GM18511 (cell line): ENCODE measurements around the gene ATP7B.
A peak's percentile ranks its signal among the peaks of the same experiment; 100 is the strongest.
"Not testable (repeated sequence)": the region's sequence is repeated elsewhere in the genome, so short reads cannot be mapped to it uniquely, and the experiment has no call there.

Experiments
- ATAC-seq: cut with Tn5 transposase; IDR thresholded peaks from one replicate; pipeline ENCODE4 v1.9.1; 2021; ENCODE audit warnings: mild to moderate bottlenecking, moderate library complexity; ENCODE audit not compliant: unreplicated experiment

ATP7B gene

DNA sequence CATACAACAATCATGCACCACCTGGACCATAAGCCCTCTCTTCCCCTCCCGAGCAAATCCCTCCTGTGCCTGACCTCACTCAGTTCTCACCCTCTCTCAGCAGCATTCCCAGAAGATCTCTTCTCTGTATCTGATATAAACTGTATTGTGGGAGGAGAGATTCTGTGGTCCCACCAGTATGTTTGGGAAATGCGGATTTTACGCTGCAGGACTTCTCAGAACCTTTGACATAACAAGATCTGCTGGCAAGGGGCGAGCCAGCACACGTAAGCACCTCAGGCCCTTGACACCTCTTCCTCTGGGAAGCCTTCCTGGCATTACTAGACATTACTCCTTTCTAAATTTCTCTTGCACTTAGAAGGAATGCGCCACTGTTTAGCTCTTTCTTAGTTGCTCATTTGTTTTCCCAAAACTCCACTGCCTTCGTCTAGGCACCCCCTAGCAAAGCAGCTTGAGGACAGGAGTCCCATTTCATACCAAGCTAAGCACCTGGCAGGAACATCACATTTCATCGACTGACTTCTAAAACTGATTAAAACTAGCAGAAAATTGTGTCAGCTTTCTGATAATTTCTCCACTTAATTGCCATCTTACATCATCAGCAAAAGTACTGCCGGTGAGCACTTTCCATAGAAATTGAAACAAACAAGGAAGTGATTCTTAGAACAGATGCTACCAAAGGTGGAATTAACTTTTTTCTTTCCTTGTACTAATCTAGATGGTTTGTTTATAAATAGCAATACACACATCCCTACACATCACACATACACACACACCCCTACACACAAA, 86.3 kb downstream of the ATP7B start:
- ATAC-seq, result no peak

GRCh38 chr13:51923983-51924539, 87.2 kb downstream of the ATP7B start:
- ATAC-seq, result peak; percentile 40

GRCh38 chr13:51922771-51923480, 88.3 kb downstream of the ATP7B start:
- ATAC-seq, result no peak

DNA sequence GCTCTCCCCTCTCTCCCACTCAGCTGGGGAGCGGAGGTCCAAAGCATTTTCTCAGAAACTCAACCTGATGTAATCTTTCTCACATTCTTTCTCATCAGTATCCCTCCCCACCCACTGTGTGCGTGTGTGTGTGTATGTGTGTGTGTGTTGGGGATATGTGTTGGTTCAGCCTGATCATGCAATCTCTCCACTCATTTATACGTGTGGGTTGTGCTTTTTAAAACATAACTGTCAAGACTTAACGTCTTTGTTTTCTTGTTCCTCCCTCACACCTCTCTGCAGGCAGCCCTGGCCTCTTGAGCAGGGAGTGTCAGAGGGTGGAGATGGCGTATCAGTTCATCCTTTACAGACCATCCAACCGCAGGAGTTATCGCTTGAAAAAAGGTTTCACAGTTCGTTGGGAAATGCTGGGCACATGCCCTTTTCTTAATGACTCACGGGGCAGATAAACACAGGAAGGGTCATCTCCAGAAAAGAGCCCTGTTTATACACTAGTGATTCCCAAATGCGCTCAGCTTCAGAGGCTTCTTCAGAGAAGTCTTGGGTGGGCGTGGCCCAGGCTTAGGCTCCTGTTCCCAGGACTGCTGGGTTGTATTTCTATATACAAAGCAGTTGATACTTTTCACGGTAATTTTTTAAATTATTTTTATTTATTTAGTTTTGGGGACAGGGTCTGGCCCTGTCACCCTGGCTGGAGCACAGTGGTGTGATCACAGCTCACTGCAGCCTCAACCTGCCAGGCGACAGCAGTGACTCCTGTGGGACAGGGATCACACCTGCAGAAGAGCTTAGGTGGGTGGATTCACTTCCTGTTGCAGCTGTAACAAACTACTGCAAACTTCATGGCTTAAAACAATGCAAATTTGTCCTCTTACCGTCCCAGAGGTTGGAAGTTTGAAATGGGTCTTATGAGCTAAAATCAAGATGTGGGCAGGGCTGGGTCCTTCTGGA, 89.2 kb downstream of the ATP7B start:
- ATAC-seq, result no peak

DNA sequence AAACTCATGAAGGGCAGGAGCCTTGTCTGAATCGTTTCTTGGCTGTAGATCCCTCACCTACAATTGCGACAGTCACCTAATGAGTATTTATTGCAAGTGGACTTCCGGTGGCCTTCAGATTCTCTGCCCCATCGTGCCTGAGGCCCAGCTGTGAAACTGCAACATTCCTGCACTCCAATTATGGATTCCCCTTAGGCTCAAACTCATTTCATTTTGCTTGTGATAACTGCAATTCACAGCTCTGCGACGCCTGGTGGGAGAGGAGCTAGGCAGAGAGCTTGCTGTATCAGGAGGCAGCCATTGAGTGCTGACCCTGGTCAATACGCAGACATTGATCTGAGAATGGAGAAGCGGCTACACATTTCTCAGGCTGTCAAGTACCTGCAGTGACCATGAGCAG, 90.5 kb downstream of the ATP7B start:
- ATAC-seq, result no peak

GRCh38 chr13:51920267-51920666, 91.0 kb downstream of the ATP7B start:
- no peak for ATAC-seq

DNA sequence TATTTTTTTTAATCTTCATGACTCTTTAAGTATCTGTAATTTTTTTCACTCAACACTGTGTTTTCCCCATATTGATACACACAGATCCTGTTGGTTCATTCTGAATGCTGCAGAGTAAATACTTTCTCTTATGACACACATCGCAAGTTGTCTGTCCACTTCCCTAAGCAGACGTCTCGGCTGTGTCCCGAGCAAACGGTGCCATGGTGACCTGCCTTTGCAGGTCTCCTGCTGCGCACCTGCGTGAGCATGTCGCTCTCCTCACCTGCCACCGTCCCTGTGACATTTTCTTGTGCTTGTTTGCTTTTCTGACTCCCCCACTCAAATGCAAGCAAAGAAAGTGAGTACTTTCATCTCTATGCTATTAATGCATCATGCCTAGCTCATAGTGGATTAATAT, 91.7 kb downstream of the ATP7B start:
- no peak for ATAC-seq

DNA sequence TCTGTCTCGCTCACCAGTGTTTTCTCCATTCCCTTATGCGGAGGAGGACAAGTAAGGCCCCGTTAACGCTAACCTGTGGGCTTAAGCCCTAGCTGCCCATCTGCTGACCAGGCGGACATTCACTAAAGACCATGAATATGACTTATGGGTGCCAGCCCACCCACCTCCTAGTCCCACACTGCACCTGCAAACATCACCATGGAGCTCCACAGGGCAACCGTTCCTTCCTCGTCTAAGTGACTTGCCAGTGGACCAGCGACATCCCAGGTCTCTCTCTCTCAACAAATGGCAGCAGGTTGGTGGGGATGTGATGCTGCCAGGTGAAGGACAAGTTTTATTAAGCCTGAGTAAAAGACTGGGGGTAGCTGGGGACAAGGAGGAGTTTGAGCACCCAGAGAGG, 94.3 kb downstream of the ATP7B start:
- ATAC-seq, result no peak

DNA sequence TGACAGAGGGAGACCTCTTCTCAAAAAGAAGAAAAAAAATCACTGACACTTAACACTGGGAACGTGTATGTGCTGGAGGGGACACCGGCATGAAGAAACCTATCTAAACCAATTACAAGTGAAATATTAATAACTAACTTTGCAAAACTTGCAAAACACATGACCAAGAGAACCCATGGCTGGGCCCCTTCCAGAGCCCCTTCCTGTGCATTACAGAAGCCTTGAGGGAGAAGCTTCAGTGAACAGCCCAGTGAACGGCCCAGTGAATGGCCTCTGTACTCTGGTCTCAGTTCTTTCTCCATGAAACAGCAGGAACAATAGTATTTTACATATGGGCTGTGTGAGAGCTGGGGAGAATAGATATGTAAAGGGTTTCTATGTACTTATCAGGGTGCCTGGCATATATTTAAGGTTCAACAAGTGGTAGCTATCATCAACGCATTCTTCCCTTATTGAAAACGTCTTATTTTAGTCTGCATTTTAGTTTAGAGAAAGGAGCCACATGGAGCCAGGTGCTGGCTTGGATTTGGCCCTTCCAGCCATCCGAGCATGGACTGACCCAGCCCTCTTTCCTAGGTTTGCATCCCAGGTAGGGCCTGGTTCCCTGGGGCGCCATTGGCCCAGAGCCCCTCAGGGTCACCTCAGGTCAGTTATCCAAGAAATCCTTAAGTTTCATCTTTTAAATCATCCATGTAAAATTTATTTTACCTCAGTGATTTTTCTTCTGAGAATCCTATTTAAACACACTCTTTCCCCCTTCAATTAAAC, 95.0 kb downstream of the ATP7B start:
- ATAC-seq, result no peak

GRCh38 chr13:51914137-51914493, 97.1 kb downstream of the ATP7B start:
- ATAC-seq, result no peak

DNA sequence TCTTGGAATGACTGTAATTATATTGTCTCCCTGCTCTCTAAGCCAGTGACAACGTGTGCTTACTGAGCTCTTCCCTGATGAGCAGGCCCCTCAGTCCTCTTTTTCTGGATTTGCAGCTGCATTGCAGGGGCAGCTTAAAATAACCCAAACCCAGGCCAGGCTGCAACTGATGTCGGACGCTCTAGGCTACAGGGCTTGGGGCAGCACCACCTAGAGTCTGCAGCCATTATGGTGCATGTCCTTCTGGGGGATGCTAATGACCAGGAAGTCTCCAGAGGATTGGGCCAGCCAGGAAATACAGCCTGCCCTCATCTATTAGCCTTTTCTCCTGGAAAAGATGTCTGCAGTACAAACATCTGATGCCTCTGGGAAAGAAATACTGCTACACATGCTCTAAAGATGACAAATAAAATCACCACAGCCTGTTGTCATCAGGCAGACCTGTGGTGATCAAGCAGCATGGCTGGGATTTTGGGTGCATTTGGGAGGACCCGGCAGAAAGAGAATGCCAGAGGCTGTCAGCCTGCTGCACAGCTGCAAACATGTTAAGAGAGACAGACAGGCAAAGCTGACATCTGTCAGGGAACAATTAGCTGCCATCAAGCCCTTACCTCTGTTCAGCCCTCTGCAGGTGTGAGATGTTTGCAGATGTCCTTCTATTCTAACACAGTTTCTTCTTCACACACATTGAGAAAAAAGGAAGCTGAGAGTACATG, 97.7 kb downstream of the ATP7B start:
- no peak for ATAC-seq

GRCh38 chr13:51912511-51913225, 98.6 kb downstream of the ATP7B start:
- no peak for ATAC-seq

DNA sequence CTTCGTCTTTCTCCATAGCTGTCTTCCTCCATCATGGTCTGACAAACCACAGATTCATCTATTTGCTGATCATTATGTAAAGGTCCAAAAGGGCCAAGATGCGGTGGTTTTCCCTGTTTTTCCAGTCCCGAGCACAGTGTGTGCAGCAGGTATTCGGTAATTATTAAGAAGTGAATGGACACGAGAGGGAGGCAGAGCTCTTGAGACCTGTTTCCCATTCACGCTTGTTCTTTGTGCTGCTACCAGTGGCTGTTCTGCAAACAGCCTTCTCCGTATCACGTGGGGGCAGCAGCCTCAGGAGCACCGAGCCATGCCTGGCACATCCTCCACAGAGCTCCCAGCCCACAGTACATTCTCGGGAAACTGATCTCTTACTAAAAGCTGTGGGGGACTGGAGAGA, 99.2 kb downstream of the ATP7B start:
- ATAC-seq, result no peak

GRCh38 chr13:51910508-51910907, 100.7 kb downstream of the ATP7B start:
- no peak for ATAC-seq

DNA sequence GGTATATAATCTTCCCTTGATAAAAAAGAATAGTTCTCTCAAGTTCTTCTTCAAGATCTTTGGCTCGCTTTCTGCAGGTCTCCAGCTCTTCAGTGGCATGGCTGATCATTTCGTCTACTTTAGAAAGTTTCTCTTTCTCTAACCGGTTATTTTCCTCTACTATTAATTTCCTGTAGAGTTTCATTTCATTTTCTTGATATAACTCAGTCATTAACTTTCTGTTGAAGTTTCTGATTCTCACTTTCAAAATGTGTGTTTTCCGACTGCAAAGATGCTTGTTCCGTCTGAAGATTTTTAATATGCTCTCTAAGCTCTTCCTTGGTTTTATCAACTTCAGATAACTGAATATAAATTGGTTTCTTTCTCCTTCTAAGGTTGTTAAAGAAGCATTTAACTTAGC, 102.0 kb downstream of the ATP7B start:
- ATAC-seq, result not testable (repeated sequence)

GRCh38 chr13:51907040-51907732, 104.1 kb downstream of the ATP7B start:
- ATAC-seq, result no peak

DNA sequence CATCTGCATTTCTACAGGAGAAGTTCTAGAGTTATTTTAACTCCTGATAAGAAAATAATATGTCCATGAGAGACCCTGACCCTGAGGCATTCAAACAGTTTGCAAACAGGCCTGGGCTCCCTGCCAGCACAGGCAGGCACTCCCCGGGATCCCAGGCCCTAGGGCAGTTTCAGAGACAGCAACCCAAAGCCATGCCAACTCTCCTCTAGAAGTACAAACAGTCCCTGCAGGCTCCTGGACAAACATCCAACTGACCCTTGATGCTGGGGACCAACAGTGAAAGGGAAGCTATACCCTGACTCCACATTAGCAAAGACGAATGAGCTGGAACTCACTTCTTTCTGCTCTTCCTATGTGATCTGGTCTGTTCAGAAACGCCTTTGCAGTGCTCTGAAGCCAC, 104.7 kb downstream of the ATP7B start:
- no peak for ATAC-seq

- ATAC-seq, result no peak
Observed at GRCh38 chr13:51905787-51906186, 105.5 kb downstream of the ATP7B start.
